Dedifferentiated amniotic fluid mesenchymal stem cell (primary cell): Measurements from ENCODE around the gene EHMT1.

Source experiments
- DNase-seq: peaks from one replicate; pipeline ENCODE4 v3.0.0-alpha.2; 2016; ENCODE audit errors: extremely low spot score

EHMT1 gene

GRCh38 chr9:137672907-137673791 is 54.3 kb downstream of the EHMT1 start:
- peak; percentile 74 for DNase-seq

GRCh38 chr9:137673886-137674285 is 55.1 kb downstream of the EHMT1 start:
- no peak for DNase-seq

- no peak for DNase-seq
These were observed 55.6 kb downstream of the EHMT1 start for GRCh38 chr9:137674307-137674975.

- no peak for DNase-seq
These were observed 56.1 kb downstream of the EHMT1 start for GRCh38 chr9:137674976-137675320.

GRCh38 chr9:137676998-137677397 is 58.2 kb downstream of the EHMT1 start:
- no peak for DNase-seq

- no peak for DNase-seq
These were observed 59.4 kb downstream of the EHMT1 start for GRCh38 chr9:137678202-137678601.

- no peak for DNase-seq
These were observed 60.4 kb downstream of the EHMT1 start for GRCh38 chr9:137679249-137679648.

GRCh38 chr9:137679695-137680305 is 61.0 kb downstream of the EHMT1 start:
- DNase-seq, result no peak

- no peak for DNase-seq
These were observed 61.9 kb downstream of the EHMT1 start for GRCh38 chr9:137680444-137681358.

- DNase-seq, result no peak
These were observed 63.8 kb downstream of the EHMT1 start for GRCh38 chr9:137682428-137683105.

GRCh38 chr9:137683262-137683864 is 64.6 kb downstream of the EHMT1 start:
- no peak for DNase-seq

- DNase-seq, result no peak
These were observed 66.4 kb downstream of the EHMT1 start for GRCh38 chr9:137685035-137685740.

GRCh38 chr9:137685741-137686420 is 67.1 kb downstream of the EHMT1 start:
- DNase-seq, result peak; percentile 47

GRCh38 chr9:137688261-137688660 is 69.5 kb downstream of the EHMT1 start:
- no peak for DNase-seq

GRCh38 chr9:137688725-137689124 is 69.9 kb downstream of the EHMT1 start:
- DNase-seq, result no peak

GRCh38 chr9:137689745-137690529 is 71.1 kb downstream of the EHMT1 start:
- no peak for DNase-seq

GRCh38 chr9:137690930-137691645 is 72.3 kb downstream of the EHMT1 start:
- no peak for DNase-seq
